SHP77 treated with DMSO at 0.1 percent for 48 hours (cell line): ENCODE data around the gene SNTG2.
"Not testable (repeated sequence)": the region's sequence is repeated elsewhere in the genome, so short reads cannot be mapped to it uniquely, and the experiment has no call there.

ENCODE experiments used
- DNase-seq: peaks from one replicate; lab custom pipeline; 2025; lab: John Stamatoyannopoulos, UW

Gene SNTG2

DNA sequence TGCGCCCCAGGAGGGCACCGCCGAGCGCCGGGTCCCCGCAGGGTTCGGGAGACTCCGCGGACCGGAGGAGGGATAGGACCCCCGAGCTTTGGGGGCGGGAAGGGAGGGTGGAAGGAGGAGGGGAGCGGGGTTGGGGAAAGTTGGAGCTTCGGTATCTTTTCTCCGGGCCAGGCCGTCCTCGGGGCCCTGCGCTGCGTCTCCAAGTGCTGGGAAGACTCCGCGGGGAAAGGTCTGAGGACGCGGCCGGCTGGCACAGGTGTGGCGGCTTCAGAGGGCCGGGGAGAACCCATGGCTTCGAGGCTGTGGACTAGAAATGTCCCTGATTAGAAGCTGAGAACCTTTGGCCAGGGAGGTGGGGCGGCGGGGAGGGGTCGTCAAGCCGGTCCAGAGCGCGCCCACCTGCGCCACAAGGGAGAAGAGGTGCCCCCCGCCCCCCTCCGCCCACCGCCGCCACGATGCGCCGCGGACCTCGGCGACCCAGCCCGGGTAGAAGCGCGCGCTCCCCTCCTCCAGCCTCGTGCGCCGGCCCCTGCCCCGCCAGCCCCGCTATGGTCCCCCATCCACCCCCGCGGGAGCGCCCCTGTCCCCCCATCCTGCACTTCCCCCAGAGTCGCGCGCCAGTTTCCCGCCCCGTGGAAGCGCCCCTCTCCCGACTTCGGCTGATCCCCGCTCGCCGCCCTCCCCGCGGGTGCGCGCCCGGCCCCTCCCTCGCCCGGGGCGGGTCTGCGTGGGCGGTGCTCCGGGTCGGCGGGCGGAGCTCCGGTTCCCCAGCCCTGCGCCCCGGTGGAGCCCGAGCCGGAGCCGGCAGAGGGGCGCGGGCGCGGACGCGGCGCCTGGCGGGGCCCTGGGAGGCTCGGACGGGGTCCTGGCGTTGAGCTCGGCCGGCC is at the start of gene SNTG2:
Gene SNTG2, plus strand, starts transcription at position 770 of the 887 bp plus-strand sequence. CDS start 148 bp downstream, outside the sequence.
- no peak for DNase-seq

DNA sequence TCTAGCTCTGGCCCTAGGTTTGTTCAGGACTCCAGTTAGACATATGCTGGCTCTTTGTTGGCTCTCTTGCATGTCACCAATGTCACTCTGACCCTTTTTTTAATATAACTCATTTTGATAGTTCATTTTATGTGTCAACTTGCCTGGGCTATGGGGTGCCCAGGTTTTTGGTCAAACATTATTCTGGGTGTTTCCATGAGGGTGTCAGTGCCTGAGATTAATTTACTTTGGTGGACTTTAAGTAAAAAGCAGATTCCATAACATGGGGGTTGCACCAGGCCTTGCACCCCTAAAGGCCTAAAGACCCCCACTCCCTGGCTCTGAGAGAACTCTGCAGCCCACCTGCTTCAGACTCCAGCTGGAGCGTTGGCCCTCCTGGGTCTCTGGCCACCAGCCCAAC is 48.1 kb upstream of the SNTG2 start:
- no peak for DNase-seq

DNA sequence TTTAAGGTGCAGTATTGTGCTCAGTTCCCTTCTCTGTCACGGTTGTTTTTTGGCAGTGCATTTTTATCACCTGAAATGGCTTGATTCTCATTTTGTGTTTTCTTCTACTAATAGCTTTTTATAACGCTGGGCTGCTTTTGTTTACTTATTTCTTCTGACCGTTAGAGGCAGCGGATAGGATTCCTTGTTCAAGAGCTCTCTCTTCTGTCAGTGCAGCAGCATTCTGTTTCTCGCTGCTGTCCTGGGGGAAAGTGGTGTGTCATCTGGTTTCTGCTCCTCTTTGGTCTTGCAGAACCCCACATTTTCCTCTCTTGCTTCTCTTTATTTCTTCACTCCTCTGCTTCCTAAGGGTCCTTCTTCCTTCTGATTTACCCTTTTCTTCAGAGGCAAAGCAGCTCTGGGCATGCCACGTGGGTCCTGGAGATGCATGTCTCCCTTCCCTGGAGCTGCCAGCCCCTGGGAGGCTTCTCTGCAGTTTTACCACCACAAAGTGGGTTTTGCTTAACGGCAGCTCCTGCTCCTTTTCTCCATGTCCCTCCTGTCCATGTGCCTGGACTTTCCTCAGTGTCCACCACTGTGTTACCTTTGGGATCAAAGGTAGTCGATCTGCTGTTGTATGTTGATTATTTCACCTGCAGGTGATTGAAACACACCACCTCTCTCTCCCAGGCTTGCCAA is 47.3 kb upstream of the SNTG2 start:
- no peak for DNase-seq

DNA sequence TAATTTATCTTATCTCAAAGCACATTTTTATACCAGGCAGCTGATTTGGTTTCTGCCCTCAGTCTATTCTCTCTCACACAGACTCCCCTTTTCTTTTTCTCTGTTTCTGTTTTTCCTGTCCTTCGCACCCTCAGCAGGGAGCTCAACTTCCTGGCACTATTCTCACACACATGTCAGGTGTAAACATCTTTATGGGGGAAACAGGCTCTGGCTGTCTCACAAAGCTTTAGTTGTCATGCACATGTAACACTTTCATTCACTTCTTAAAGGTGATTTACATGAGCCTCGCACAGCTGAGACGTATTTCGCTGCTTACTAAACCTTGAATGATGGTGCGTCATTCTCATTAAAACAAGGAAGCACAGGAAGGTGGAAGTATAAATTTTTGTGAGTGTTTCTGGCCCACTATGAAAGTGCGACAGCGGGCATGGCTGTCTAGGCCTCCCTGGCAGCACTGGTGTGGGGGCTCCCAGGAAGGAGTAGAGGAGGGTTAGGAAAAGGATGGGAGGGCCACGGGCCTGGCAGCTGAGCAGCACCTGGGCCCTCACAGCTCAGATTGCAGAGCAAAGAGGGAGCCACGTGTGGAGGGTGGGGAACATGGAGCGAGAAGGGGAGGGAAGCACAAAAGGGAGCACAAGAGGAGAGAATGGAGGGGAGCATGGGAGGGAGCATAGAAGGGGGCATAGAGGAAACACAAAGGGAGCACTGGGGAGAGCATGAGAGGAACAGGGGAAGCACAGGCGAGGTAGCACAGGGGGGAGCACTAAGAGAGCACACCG is 46.2 kb upstream of the SNTG2 start:
- no peak for DNase-seq

DNA sequence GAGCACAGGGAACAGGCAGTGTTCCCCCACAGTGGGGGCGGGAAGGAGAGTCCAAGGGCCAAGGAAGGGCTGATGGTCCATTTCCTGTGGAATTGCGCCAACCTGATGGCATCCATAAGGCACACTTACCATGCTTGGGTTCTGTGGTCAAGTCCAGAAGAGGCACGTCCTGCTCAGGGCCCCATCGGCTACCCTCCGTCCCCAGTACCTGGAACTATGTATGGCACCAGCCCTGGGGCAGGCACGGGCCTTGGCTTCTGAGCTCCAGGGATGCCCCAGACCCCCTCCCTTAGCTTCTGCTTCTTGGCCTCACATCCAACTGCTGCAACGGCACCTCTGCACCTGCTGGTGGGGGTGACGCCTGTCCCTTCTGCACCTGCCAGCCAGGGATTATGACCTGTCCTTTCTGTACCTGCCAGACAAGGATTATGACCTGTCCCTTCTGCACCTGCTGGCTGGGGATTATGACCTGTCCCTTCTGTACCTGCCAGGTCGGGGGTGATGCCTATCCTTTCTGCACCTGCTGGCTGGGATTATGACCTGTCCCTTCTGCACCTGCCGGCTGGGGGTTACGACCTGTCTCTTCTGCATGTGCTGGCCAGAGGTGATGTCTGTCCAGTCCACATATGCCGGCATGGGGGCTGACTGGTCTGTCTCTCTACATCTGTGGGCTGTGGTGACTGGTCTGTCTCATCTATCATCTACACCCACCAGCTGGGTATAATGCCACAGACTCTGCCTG is 45.4 kb upstream of the SNTG2 start:
- DNase-seq, result no peak

DNA sequence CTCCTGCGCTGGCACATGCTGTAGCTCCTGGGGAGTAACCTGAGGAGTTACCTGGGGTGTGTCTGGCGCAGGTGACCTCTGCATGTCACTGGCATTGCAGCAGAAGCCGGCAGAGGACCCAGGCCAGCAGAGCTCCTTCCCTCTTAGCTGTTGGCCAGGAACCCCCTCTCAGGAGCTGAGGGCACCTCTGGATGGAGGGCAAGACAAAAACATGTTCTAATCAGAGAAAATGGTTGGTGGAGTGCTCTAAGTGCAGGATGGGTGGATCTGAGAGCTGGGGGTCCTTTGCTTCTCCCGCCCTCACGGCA is 44.9 kb upstream of the SNTG2 start:
- no peak for DNase-seq

DNA sequence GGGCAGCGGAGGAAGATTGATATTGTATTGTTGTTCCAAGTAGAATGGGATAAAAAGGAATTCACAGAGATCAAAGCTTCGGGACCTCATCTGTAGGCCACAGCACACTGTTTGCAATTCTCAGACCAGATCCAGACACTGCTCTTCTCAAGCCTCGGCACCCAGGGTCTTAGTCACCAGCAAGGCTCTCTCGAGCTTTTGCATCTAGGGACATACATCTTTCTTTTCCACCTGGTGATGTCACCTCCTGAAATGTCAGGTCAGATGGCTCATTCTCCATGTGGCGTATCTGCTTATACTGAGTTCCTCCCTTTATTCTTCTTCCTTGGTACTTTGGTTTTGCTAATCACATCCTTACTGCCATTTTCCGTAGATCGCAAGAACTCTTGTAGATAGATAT is 42.9 kb upstream of the SNTG2 start:
- DNase-seq, result no peak

DNA sequence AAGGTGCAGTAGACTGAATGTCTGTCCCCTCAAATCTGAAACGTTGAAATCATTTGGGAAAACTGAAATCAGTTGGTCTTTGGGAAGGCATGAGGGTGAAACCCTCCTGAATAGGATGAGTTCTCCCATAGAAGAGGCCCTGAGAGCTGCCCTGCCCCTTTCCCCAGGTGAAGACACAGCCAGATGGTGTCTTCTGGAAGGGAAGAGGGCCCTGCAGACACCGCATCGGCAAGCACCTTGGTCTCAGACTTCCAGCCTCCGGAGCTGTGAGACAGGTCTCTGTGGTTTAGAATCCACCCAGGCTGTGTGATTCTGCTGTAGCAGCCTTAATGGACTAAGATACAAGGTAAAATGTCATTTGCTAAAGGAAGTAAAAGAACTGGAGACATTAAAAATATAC is 42.1 kb upstream of the SNTG2 start:
- no peak for DNase-seq

DNA sequence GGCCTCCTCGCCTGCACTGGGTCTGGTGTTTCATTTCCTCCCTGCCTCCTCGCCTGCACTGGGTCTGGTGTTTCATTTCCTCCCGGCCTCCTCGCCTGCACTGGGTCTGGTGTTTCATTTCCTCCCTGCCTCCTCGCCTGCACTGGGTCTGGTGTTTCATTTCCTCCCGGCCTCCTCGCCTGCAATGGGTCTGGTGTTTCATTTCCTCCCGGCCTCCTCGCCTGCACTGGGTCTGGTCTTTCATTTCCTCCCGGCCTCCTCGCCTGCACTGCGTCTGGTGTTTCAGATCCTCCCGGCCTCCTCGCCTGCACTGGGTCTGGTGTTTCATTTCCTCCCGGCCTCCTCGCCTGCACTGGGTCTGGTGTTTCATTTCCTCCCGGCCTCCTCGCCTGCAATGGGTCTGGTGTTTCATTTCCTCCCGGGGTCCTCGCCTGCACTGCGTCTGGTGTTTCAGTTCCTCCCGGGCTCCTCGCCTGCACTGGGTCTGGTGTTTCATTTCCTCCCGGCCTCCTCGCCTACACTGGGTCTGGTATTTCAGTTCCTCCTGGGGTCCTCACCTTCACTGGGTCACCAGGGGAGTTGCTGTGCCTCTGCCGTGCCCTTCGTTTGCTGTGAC is 40.8 kb upstream of the SNTG2 start:
- not testable (repeated sequence) for DNase-seq

DNA sequence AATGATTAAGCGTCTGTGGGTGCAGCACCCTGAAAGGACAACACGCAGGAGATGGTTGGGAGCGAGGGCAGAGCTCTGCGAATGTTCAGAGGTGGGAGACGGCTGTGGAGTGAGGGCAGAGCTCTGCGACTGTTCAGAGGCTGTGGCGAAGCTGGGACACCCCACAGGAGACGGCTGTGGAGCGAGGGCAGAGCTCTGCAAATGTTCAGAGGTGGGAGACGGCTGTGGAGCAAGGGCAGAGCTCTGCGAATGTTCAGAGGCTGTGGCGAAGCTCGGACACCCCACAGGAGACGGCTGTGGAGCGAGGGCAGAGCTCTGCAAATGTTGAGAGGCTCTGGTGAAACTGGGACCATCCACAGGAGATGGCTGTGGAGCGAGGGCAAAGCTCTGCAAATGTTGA is 40.0 kb upstream of the SNTG2 start:
- DNase-seq, result no peak

DNA sequence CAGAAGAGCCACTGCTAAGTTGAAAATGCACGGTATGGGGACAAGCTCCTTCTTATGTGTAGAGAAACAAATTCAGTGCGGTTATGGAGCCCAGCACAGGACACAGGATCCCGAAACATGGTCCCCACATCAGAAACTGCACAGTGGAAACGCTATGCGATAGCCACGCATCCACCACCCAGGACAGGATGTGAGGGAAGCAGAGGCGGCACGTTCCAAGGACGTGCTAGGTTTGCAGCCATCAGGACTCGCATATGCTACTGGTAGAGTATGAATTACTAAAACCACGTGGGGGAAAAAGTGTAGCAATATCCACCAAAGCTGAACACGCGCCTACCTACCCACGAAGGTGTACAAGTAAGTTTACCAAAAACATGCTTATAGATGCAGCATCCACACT is 34.7 kb upstream of the SNTG2 start:
- DNase-seq, result no peak

DNA sequence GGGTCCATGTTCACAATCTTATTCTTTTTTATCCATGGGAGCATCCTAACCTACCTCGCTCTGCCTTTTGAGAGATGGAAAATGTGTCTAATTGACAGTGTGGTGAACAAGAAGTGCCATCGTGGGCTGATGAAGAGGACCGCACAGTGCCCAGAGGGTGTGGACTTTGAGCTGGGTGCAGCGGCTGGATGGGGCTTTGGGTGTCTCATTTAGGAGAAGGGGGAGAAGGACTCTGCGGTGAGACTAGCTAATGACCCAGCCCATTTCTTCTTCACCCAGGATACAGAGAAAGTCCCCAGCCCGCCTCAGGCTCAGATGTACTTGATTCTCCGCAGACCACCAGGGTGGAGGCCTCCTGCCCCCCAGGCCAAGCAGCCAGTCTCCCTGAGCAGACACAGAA is 33.7 kb upstream of the SNTG2 start:
- DNase-seq, result no peak

DNA sequence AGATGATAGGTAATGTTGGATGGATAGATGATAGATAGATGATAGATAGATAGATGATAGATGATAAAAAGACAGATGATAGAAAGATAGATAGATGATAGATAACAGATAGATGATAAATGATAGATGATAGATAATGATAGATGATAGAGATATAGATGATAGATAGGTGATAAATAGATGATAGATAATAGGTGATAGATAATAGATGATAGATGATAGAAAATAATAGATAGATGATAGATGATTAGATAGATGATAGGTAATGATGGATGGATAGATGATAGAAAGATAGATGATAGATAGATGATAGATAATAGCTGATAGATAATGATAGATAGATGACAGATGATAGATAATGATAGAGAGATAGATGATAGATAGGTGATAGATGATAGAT is 31.0 kb upstream of the SNTG2 start:
- DNase-seq, result no peak

DNA sequence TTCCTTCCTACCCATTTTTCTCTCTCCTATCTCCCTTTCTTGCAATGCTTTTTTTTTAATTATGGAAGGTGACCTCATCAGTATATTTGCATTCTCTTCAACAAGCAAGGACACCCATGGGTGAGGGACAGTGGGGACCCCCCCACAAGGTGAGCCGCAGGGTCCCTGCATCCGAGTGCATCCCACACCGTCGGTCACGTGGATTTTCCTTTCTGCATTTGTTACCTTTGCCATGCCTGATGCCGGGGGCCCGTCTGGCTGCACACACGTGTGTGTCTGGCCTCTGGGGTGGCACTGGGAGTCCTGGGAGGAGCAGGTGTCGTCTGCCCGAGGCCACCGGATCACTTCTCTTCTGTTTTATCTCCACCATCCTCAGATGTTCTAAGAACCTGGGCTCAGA is 30.1 kb upstream of the SNTG2 start:
- no peak for DNase-seq

DNA sequence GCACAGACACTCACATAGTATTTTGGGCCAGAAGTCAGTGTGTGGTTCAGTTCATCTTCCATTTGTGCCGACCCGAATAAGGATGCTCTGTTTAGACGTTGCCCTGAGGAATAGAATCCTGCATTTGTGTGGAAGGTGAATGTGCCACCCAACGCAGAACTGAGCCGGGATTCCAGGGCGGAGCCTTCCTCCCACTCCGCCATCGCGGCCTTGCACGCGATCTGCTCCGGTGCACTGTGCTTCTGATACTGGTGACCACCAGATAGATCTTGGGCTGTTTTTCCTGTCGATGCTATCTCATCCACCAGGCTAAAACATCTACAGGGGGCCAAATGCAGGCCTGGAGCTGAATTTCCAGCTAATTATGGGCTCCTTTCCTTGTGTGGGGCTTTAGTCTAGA is 29.6 kb upstream of the SNTG2 start:
- DNase-seq, result no peak

DNA sequence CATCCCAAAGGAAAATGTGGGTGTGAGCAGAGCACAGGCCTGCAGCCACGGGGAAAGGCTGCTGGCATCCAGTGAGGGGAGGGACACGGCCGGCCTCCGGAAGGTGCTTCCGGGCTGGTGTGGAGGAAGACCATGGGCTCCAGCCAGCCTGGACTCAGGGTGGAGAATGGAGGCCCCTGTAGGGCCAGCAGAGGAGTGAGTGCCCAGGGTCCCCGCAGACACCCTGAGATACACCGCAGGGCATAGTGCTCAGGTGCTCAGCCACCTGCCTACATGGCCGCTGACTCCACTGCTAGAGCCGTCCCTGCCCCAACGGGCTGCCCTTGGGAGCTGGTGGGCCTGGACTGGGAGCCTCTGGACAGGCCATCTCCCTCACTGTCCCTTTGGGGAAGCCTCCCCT is 28.5 kb upstream of the SNTG2 start:
- no peak for DNase-seq

DNA sequence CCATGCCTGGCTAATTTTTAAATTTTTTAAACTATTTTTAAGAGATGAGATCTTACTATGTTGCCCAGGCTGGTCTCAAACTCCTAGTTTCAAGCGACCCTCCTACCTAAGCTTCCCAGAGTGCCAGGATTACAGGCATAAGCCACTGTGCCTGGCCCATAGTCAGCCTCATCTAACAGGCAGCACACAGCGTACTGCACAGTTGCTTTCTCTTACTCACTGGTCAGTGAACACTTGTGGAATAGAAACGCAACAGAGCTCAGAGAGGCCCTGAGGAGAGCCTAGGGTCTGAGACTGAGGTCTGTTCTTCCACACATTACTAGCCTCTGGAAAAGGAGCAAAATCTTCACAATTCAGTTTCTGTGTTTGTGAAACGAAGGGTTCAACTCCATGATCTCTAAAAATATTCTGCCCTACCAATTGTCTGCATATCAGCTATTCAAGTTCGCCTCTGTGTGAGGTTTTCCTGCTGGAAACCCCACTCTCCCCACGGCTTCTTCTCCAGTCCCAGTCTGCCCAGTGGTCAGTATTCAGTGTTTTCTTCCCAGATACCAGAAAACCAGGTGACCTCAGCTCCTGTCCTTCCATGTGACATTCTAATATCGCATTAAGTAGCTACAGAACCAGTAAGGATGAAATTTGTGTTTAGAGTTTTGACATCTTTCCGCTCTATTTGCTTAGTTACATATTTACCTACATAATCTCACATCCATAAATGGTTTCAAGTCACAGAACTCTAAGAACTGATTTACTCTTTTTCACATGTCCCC is 26.6 kb upstream of the SNTG2 start:
- no peak for DNase-seq

DNA sequence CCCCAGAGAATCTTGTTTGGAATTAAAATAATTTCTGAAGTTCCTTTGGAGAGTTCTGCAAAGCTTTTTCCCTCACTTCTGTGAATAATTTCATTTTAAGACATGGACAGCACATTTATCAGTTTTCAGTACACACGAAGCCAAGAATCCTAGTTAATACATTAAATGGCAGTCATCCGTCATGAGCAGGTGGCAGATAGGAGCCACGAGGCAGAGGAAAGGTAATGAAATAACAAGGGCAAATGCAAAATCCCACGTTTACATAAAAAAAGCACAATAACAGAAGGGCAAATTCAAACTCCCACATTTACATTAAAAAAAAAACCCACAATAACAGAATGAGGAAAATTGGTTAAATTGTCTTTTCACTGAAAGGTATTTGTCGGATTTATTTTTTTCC is 25.9 kb upstream of the SNTG2 start:
- no peak for DNase-seq

DNA sequence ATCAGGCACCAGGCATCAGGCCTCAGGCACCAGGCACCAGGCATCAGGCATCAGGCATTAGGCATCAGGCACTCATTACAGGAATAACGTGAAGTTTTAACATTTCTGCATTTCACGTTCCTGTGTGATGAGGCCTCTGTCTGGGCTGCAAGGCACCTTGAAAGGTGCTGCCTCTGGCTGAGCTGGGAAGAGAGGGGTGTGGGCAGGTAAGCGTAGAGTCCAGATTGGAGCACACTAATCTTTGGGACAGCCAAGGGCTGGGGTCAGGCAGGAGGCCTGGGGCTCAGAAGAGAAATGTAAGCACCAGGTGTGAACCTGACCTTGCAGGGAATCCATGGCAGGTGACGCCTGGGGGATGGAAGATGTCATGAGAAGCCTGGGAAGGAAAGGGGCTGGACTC is 25.3 kb upstream of the SNTG2 start:
- DNase-seq, result no peak

DNA sequence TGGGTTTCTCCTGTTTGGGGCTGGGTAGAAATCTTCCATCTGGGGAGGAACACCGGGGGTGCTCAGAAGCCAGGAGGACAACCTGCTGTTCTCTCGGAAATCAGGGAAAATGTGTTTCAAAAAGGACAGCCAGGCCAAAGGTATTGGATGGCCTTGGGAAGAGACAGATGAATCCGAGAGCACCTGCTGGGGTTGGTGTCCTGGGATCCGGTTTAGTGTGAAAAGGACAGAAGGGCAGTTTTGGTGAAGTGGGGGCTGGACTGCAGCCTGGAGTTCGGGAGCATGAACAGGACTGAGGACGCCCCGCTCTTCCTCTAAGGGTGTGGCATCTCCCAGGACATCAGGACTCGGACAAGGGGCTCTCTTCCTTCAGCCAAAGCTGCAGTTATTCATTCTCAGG is 24.9 kb upstream of the SNTG2 start:
- DNase-seq, result no peak

DNA sequence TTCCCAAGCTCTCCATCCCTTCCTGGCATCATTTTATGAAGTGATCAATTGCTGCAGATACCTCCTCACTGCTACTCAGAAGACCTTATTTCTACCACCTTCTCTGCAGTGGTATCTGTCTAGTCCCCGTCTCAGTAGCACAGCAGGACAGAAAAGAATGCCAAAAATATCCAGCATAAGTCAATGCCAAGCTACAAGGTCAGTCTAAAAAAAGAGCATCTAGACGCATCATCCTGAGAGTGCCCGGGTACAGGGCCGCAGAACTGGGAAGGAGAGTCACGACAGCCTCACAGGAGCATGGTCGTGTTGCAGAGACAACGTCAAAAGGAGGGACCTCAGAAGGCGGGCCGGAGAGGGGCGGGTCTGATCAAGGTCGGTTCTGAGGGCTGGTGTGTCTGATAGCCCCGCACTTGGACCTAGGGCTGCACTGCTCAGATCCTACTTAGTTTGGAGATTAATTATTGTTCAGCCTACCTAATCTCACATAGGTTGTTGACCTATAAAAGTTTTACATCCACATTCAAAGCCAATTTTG is 24.3 kb upstream of the SNTG2 start:
- DNase-seq, result no peak
